Liver (tissue), 9 donors: ENCODE results near the gene PCDHGA10. TPM values are rescaled to one million over a fixed set of nuclear protein-coding genes. Genes with fewer than 3 reads are reported as not detected.
A peak's percentile ranks its signal among the peaks of the same experiment; 100 is the strongest.

Source experiments
- DNase-seq: peaks from one replicate; pipeline ENCODE4 v3.0.0-alpha.2; 2017; ENCODE audit warnings: low spot score
- H3K27ac ChIP-seq, 2 donors: one replicate each; pipeline ENCODE4 v1.7.0; 2013; ENCODE audit warnings: inconsistent platforms in 2 of 2, low read length in 2 of 2, control low read depth in 1 of 2, low read depth in 1 of 2, mild to moderate bottlenecking in 1 of 2
- H3K27me3 ChIP-seq, 4 donors: one replicate each; pipeline versions ENCODE4 v1.6.1 to v1.7.0; 2013; ENCODE audit warnings: low read length in 3 of 4, inconsistent platforms in 1 of 4, mild to moderate bottlenecking in 1 of 4, moderate library complexity in 1 of 4; ENCODE audit not compliant: control insufficient read depth in 4 of 4, insufficient read depth in 4 of 4
- H3K36me3 ChIP-seq, 4 donors: one replicate each; pipeline versions ENCODE4 v1.6.1 to v1.7.0; 2013; ENCODE audit warnings: low read length in 3 of 4, mild to moderate bottlenecking in 3 of 4, low read depth in 1 of 4, moderate library complexity in 1 of 4; ENCODE audit not compliant: control insufficient read depth in 4 of 4, insufficient read depth in 3 of 4
- H3K4me1 ChIP-seq, 4 donors: one replicate each; pipeline versions ENCODE4 v1.6.1 to v1.7.0; 2013; ENCODE audit warnings: low read length in 3 of 4, mild to moderate bottlenecking in 3 of 4, moderate library complexity in 1 of 4; ENCODE audit not compliant: control insufficient read depth in 4 of 4, insufficient read depth in 4 of 4
- H3K4me3 ChIP-seq, 3 donors: one replicate each; pipeline versions ENCODE4 v1.6.1 to v1.7.0; 2013; ENCODE audit warnings: low read length in 3 of 3, control low read depth in 1 of 3, low read depth in 1 of 3, mild to moderate bottlenecking in 1 of 3
- H3K9ac ChIP-seq, 2 donors: one replicate each; pipeline ENCODE4 v1.7.0; 2013; ENCODE audit warnings: low read length in 2 of 2, mild to moderate bottlenecking in 2 of 2, moderate library complexity in 2 of 2, control low read depth in 1 of 2, low read depth in 1 of 2
- H3K9me3 ChIP-seq, 4 donors: one replicate each; pipeline versions ENCODE4 v1.6.1 to v1.7.0; 2013; ENCODE audit warnings: low read length in 3 of 4; ENCODE audit not compliant: control insufficient read depth in 4 of 4
- ATF3 ChIP-seq: IDR thresholded peaks from 2 replicates; pipeline ENCODE4 v1.6.1; 2016; ENCODE audit warnings: antibody characterized with exemption
- CTCF ChIP-seq: fragments of 150-350 bp; IDR thresholded peaks from 2 replicates; pipeline ENCODE4 v1.5.1; 2017; ENCODE audit warnings: improper control_type of control experiment, low read depth, low read length; ENCODE audit not compliant: missing input control
- EGR1 ChIP-seq, 2 donors: IDR thresholded peaks; 2 replicates each; pipeline ENCODE4 v1.6.1; 2016 to 2018; ENCODE audit warnings: antibody characterized with exemption in 2 of 2, low read depth in 2 of 2
- FOXA1 ChIP-seq: IDR thresholded peaks from 2 replicates; pipeline ENCODE4 v1.6.1; 2016; ENCODE audit warnings: antibody characterized with exemption
- FOXA2 ChIP-seq: IDR thresholded peaks from 2 replicates; pipeline ENCODE4 v1.6.1; 2016; ENCODE audit warnings: antibody characterized with exemption
- HNF4A ChIP-seq, 2 donors: conservative IDR thresholded peaks; 2 replicates each; pipeline ENCODE4 v1.6.1; 2016; ENCODE audit warnings: antibody characterized with exemption in 2 of 2, mild to moderate bottlenecking in 2 of 2
- HNF4G ChIP-seq: IDR thresholded peaks from 2 replicates; pipeline ENCODE4 v1.6.1; 2016; ENCODE audit warnings: antibody characterized with exemption
- JUND ChIP-seq, 2 donors: IDR thresholded peaks; 2 replicates each; pipeline ENCODE4 v1.6.1; 2016; ENCODE audit warnings: antibody characterized with exemption in 2 of 2
- MAX ChIP-seq: IDR thresholded peaks from 2 replicates; pipeline ENCODE4 v1.6.1; 2016; ENCODE audit warnings: antibody characterized with exemption
- NR2F2 ChIP-seq: IDR thresholded peaks from 2 replicates; pipeline ENCODE4 v1.6.1; 2016; ENCODE audit warnings: antibody characterized with exemption
- RAD21 ChIP-seq, 2 donors: IDR thresholded peaks; 2 replicates each; pipeline ENCODE4 v1.6.1; 2016; ENCODE audit warnings: antibody characterized with exemption in 2 of 2, mild to moderate bottlenecking in 2 of 2
- REST ChIP-seq: IDR thresholded peaks from 2 replicates; pipeline ENCODE4 v1.6.1; 2016; ENCODE audit warnings: antibody characterized with exemption, mild to moderate bottlenecking
- RXRA ChIP-seq, 2 donors: IDR thresholded peaks; 2 replicates each; pipeline ENCODE4 v1.6.1; 2017 to 2018; ENCODE audit warnings: antibody characterized with exemption in 2 of 2, mild to moderate bottlenecking in 1 of 2
- SP1 ChIP-seq: IDR thresholded peaks from 2 replicates; pipeline ENCODE4 v1.6.1; 2018; ENCODE audit warnings: antibody characterized with exemption, mild to moderate bottlenecking
- YY1 ChIP-seq: IDR thresholded peaks from 2 replicates; pipeline ENCODE4 v1.6.1; 2016; ENCODE audit warnings: antibody characterized with exemption, mild to moderate bottlenecking
- ZBTB33 ChIP-seq: IDR thresholded peaks from 2 replicates; pipeline ENCODE4 v1.6.1; 2016; ENCODE audit warnings: antibody characterized with exemption
- WGBS: extraction: QIAGEN DNeasy Blood & Tissue Kit; methylation state at CpG from one replicate; pipeline ENCODE4 v1.1.7; 2013; 5-methylcytosine and 5-hydroxymethylcytosine counted together
- polyA plus RNA-seq, 2 donors: library from polyadenylated mRNA; stranded (reverse) in 1 of 2; unstranded in 1 of 2; fragments of 200-250 nt in 1 of 2; fragments of >200 nt in 1 of 2; fragmentation: Nextera tagmentation in 1 of 2; extraction: Ambion mirVana in 1 of 2; gene quantifications; one replicate each; pipeline versions ENCODE4 v1.2.1 to v1.2.3, GENCODE V29; 2013 to 2015
- total RNA-seq, 2 donors: library from RNA; depleted of rRNA; stranded (reverse); fragments of >200 nt; gene quantifications; one replicate each; pipeline ENCODE4 v1.2.3, GENCODE V29; 2014
- donor health status: healthy.
- donor health status: healthy.
- donor health status: healthy.
- donor health status: healthy.
- donor health status: healthy.

PCDHGA10 gene
- total and polyA plus RNA-seq, 4 donors, result 1.2 to 3.9 (median 1.6) TPM

- TF ChIP-seq EGR1 (IDR thresholded peaks at IDR 0.05; ENCODE audit: low read depth in 2 of 2) (no peak), RXRA (IDR thresholded peaks at IDR 0.05) (no peak), SP1 (no peak), HNF4G (no peak), MAX (no peak), HNF4A (conservative IDR thresholded peaks at IDR 0.05) (no peak), ZBTB33 (no peak), RAD21 (IDR thresholded peaks at IDR 0.05) (no peak), CTCF (no peak), YY1 (no peak), NR2F2 (no peak), ATF3 (no peak), FOXA2 (no peak), JUND (IDR thresholded peaks at IDR 0.05) (no peak), REST (no peak), FOXA1 (no peak)
- DNase-seq, result no peak
- whole genome bisulfite sequencing, result 30% methylated on average over 69 of the region's 69 CpGs
Observed at GRCh38 chr5:141371572-141372475, 41.0 kb upstream of the PCDHGA10 start.

More at GRCh38 chr5:141371572-141372475, 41.0 kb upstream of the PCDHGA10 start:
- Histone ChIP-seq H3K4me1 (no peaks in the 10 kb centered on the region), H3K4me3 (peak overlapping the region in 2 of 3 donors; percentile 44 to 50), H3K9me3 (peaks cover 35 to 73% (median 53%) of the 10 kb centered on the region in 4 donors), H3K27ac (no peak overlapping the region), H3K27me3 (peaks cover 0 to 5% (median 0%) of the 10 kb centered on the region in 4 donors), H3K36me3 (no peaks in the 10 kb centered on the region), H3K9ac (no peak overlapping the region)
